ENCODE data around the gene CEP70. TPM values are rescaled to one million over a fixed set of nuclear protein-coding genes. Genes with fewer than 3 reads are reported as not detected.
"Not testable (repeated sequence)": the region's sequence is repeated elsewhere in the genome, so short reads cannot be mapped to it uniquely, and the experiment has no call there.

The CEP70 gene
- polyA plus RNA-seq, 1 experiment = 14.6 TPM

DNA sequence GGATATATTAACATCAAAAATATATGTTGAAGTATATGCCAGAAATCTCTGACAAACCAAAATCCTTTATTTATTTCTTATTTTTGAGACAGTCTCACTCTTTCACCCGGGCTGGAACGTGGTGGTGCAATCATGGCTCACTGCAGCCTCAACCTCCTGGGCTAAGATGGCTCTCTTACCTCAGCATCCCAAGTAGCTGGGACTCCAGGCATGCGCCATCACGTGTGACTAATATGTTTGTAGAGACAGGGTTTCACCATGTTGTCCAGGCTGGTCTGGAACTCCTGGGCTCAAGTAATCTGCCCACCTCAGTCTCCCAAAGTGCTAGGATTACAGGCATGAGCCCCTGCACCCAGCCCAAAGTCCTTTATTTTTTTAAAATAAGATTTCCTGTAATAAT, 26.4 kb upstream of the CEP70 start:
- CTCF ChIA-PET = interaction anchor here (0.6 to 1.7 kb wide), 3 partner anchors 26 to 304 kb away, joined by 3 to 14 read pairs (median 7); partner anchors contain the start of gene CEP70
- Histone ChIP-seq H3K27me3 (ENCODE audit: control insufficient read depth, insufficient read depth, low read length) (no peaks in the 10 kb centered on the region), H3K4me3 (ENCODE audit: low read depth, low read length) (no peak overlapping the region), H3K9me3 (ENCODE audit: control insufficient read depth, insufficient read depth, low read length) (no peaks in the 10 kb centered on the region), H3K27ac (ENCODE audit: low read depth, low read length) (no peak overlapping the region)
- no peak for DNase-seq (ENCODE audit: low read depth, low spot score)
- POLR2A ChIA-PET = no interaction called here
- TF ChIP-seq CTCF (IDR thresholded peaks at IDR 0.05; ENCODE audit: low read depth, low read length) = no peak

DNA sequence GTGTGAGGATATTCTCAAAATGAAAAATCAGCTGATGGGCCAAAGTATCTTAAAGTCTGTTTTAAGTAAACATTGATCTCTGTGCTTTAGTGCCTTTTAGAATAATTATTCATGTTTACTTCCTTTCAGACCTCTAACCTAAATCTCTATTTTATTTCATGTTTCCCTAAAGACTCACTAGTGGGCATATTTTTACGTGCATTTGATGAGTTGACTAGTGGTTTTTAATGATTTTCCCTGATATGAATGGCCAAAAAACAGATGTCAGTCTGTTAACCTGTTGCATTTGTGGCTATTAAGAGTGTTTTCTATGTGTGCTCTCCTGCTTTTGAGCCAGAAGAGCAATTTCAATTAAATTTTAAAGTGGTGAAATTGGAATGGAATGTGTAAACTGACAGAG, 21.4 kb upstream of the CEP70 start:
- DNase-seq (ENCODE audit: low read depth, low spot score) = no peak
- no peak for TF ChIP-seq CTCF (IDR thresholded peaks at IDR 0.05; ENCODE audit: low read depth, low read length)
- Histone ChIP-seq H3K27me3 (ENCODE audit: control insufficient read depth, insufficient read depth, low read length) (no peaks in the 10 kb centered on the region), H3K4me3 (ENCODE audit: low read depth, low read length) (no peak overlapping the region), H3K9me3 (ENCODE audit: control insufficient read depth, insufficient read depth, low read length) (no peaks in the 10 kb centered on the region), H3K27ac (ENCODE audit: low read depth, low read length) (no peak overlapping the region)
- CTCF ChIA-PET = interaction anchor here (1.2 to 1.7 kb wide), 4 partner anchors 11 to 321 kb away, joined by 3 to 7 read pairs (median 4); no protein-coding TSS in a partner anchor
- POLR2A ChIA-PET = no interaction called here

- no peaks in the 10 kb centered on the region for H3K9me3 ChIP-seq (ENCODE audit: control insufficient read depth, insufficient read depth, low read length)
- ChIA-PET CTCF (interaction anchor here (1.5 to 2.9 kb wide), 3 partner anchors 15 to 313 kb away, joined by 12 to 18 read pairs (median 12); partner anchors contain the start of gene CEP70), POLR2A (interaction anchor here (1.6 to 2.3 kb wide), 3 partner anchors 16 to 306 kb away, joined by 8 to 11 read pairs (median 10); partner anchors contain the start of gene CEP70)
- DNase-seq (ENCODE audit: low read depth, low spot score) = no peak
- no peak overlapping the region for H3K27ac ChIP-seq (ENCODE audit: low read depth, low read length)
- TF ChIP-seq CTCF (IDR thresholded peaks at IDR 0.05; ENCODE audit: low read depth, low read length) = no peak
- H3K4me3 ChIP-seq (ENCODE audit: low read depth, low read length) = no peak overlapping the region
- H3K27me3 ChIP-seq (ENCODE audit: control insufficient read depth, insufficient read depth, low read length) = no peaks in the 10 kb centered on the region
Measured at GRCh38 chr3:138609898-138610266, 15.8 kb upstream of the CEP70 start.

- peak within 1 kb of the TSS; percentile 70 for H3K27ac ChIP-seq (ENCODE audit: low read depth, low read length)
- DNase-seq (ENCODE audit: low read depth, low spot score) = peak; percentile 18
- H3K9me3 ChIP-seq (ENCODE audit: control insufficient read depth, insufficient read depth, low read length) = no peaks in the 10 kb centered on the region
- no peaks in the 10 kb centered on the region for H3K27me3 ChIP-seq (ENCODE audit: control insufficient read depth, insufficient read depth, low read length)
- peak within 1 kb of the TSS; percentile 65 for H3K4me3 ChIP-seq (ENCODE audit: low read depth, low read length)
- POLR2A ChIA-PET = interaction anchor here (1.2 to 2.3 kb wide), 4 partner anchors 10 to 307 kb away, joined by 4 to 11 read pairs (median 9); partner anchors contain the start of gene CEP70
- CTCF ChIA-PET = interaction anchor here (0.7 to 2.5 kb wide), 4 partner anchors 14 to 315 kb away, joined by 3 to 18 read pairs (median 8); partner anchors contain the start of gene CEP70
- TF ChIP-seq CTCF (IDR thresholded peaks at IDR 0.05; ENCODE audit: low read depth, low read length) = no peak
Measured at GRCh38 chr3:138608322-138609135, 14.5 kb upstream of the CEP70 start, which contains the start of gene FAIM. FAIM (plus strand) TSS chr3:138608771; CDS start chr3:138619727, 10,956 bp downstream.

DNA sequence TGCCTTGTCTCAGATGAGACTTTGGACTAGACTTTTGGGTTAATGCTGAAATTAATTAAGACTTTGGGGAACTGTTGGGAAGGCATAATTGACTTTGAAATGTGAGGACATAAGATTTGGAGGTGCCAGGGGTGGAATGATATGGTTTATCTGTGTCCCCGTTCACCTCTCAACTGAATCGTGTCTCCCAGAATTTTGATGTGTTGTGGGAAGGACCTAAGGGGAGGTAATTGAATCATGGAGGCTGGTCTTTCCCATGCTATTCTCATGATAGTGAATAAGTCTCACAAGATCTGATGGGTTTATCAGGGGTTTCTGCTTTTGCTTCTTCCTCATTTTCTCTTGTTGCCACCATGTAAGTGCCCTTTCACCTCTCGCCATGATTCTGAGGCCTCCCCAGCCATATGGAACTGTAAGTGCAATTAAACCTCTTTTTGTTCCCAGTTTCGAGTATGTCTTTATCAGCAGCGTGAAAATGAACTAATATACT, 10.1 kb upstream of the CEP70 start:
- H3K27me3 ChIP-seq (ENCODE audit: control insufficient read depth, insufficient read depth, low read length); DNase-seq (ENCODE audit: low read depth, low spot score); POLR2A ChIA-PET; H3K4me3 ChIP-seq (ENCODE audit: low read depth, low read length); H3K27ac ChIP-seq (ENCODE audit: low read depth, low read length): not testable (repeated sequence)
- H3K9me3 ChIP-seq (ENCODE audit: control insufficient read depth, insufficient read depth, low read length) = peaks cover 10% of the 10 kb centered on the region
- CTCF ChIA-PET = interaction anchor here (0.6 to 1.5 kb wide), 3 partner anchors 311 to 332 kb away, joined by 4 to 14 read pairs (median 5); no protein-coding TSS in a partner anchor

DNA sequence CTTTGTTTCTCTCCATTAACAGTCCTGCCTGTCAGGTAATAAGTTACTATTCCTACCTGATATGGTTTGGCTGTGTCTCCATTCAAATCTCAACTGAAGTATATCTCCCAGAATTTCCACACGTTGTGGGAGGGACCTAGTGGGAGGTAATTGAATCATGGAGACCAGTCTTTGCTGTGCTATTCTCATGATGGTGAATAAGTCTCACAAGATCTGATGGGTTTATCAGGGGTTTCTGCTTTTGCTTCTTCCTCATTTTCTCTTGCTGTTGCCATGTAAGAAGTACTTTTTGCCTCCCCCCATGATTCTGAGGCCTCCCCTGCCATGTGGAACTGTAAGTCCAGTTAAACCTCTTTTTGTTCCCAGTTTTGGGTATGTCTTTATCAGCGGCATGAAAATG, 7.6 kb upstream of the CEP70 start:
- CTCF ChIA-PET = interaction anchor here (5.7 kb wide), 1 partner anchor 314 kb away, joined by 72 read pairs; no protein-coding TSS in a partner anchor
- H3K27me3 ChIP-seq (ENCODE audit: control insufficient read depth, insufficient read depth, low read length); POLR2A ChIA-PET; DNase-seq (ENCODE audit: low read depth, low spot score); H3K27ac ChIP-seq (ENCODE audit: low read depth, low read length); H3K4me3 ChIP-seq (ENCODE audit: low read depth, low read length): not testable (repeated sequence)
- H3K9me3 ChIP-seq (ENCODE audit: control insufficient read depth, insufficient read depth, low read length) = peaks cover 10% of the 10 kb centered on the region

Measured in AG04450 (cell line).